ENCODE results near the gene NDRG4.

Gene NDRG4

GRCh38 chr16:58499615-58500351, at the start of gene NDRG4:
TSS of gene NDRG4 (plus strand) at chr16:58500143. CDS start at chr16:58500249, 106 bp downstream.
- no peak for TF ChIP-seq CTCF (conservative IDR thresholded peaks at IDR 0.05; ENCODE audit: control insufficient read depth, insufficient read depth, low read depth, low read length)
- H3K4me3 ChIP-seq (ENCODE audit: control insufficient read depth, low read depth, low read length), result peak within 1 kb of the TSS; percentile 46
- DNase-seq (ENCODE audit: low read depth), result peak; percentile 79

- no peak for TF ChIP-seq CTCF (conservative IDR thresholded peaks at IDR 0.05; ENCODE audit: control insufficient read depth, insufficient read depth, low read depth, low read length)
- H3K4me3 ChIP-seq (ENCODE audit: control insufficient read depth, low read depth, low read length), result no peak overlapping the region
- DNase-seq (ENCODE audit: low read depth), result no peak
Observed at GRCh38 chr16:58450590-58450989, 49.4 kb upstream of the NDRG4 start.

- no peak for TF ChIP-seq CTCF (conservative IDR thresholded peaks at IDR 0.05; ENCODE audit: control insufficient read depth, insufficient read depth, low read depth, low read length)
- H3K4me3 ChIP-seq (ENCODE audit: control insufficient read depth, low read depth, low read length), result no peak overlapping the region
- DNase-seq (ENCODE audit: low read depth), result no peak
Observed at GRCh38 chr16:58451265-58451689, 48.7 kb upstream of the NDRG4 start.

- DNase-seq (ENCODE audit: low read depth), result peak; percentile 78
- no peak for TF ChIP-seq CTCF (conservative IDR thresholded peaks at IDR 0.05; ENCODE audit: control insufficient read depth, insufficient read depth, low read depth, low read length)
- no peak overlapping the region for H3K4me3 ChIP-seq (ENCODE audit: control insufficient read depth, low read depth, low read length)
Observed at GRCh38 chr16:58451945-58452401, 48.0 kb upstream of the NDRG4 start.

- no peak for DNase-seq (ENCODE audit: low read depth)
- H3K4me3 ChIP-seq (ENCODE audit: control insufficient read depth, low read depth, low read length), result no peak overlapping the region
- TF ChIP-seq CTCF (conservative IDR thresholded peaks at IDR 0.05; ENCODE audit: control insufficient read depth, insufficient read depth, low read depth, low read length), result no peak
Observed at GRCh38 chr16:58452640-58453039, 47.3 kb upstream of the NDRG4 start.

- H3K4me3 ChIP-seq (ENCODE audit: control insufficient read depth, low read depth, low read length), result no peak overlapping the region
- no peak for TF ChIP-seq CTCF (conservative IDR thresholded peaks at IDR 0.05; ENCODE audit: control insufficient read depth, insufficient read depth, low read depth, low read length)
- no peak for DNase-seq (ENCODE audit: low read depth)
Observed at GRCh38 chr16:58454178-58454577, 45.8 kb upstream of the NDRG4 start.
